GM21381 (cell line): ENCODE measurements around the gene FANCI.

Experiments
- ATAC-seq: cut with Tn5 transposase; IDR thresholded peaks from one replicate; pipeline ENCODE4 v1.9.1; 2021; ENCODE audit warnings: mild to moderate bottlenecking, moderate library complexity; ENCODE audit not compliant: unreplicated experiment

FANCI gene

GRCh38 chr15:89303986-89304385 lies 60.2 kb downstream of the FANCI start:
- ATAC-seq = no peak

GRCh38 chr15:89305395-89305794 lies 61.6 kb downstream of the FANCI start:
- no peak for ATAC-seq

GRCh38 chr15:89307046-89307587 lies 63.3 kb downstream of the FANCI start:
- no peak for ATAC-seq

GRCh38 chr15:89307791-89308190 lies 64.0 kb downstream of the FANCI start:
- ATAC-seq = no peak

- no peak for ATAC-seq
Measured at GRCh38 chr15:89308236-89308635, 64.5 kb downstream of the FANCI start.

GRCh38 chr15:89309993-89310392 lies 66.2 kb downstream of the FANCI start:
- no peak for ATAC-seq

- no peak for ATAC-seq
Measured at GRCh38 chr15:89315375-89315929, 71.7 kb downstream of the FANCI start.

GRCh38 chr15:89316504-89316903 lies 72.7 kb downstream of the FANCI start:
- no peak for ATAC-seq

- ATAC-seq = no peak
Measured at GRCh38 chr15:89317186-89317720, 73.5 kb downstream of the FANCI start.

GRCh38 chr15:89319678-89320077 lies 75.9 kb downstream of the FANCI start:
- no peak for ATAC-seq

- ATAC-seq = no peak
Measured at GRCh38 chr15:89320200-89320599, 76.4 kb downstream of the FANCI start.

- no peak for ATAC-seq
Measured at GRCh38 chr15:89321521-89322410, 78.0 kb downstream of the FANCI start.

GRCh38 chr15:89322822-89323221 lies 79.0 kb downstream of the FANCI start:
- ATAC-seq = no peak

- no peak for ATAC-seq
Measured at GRCh38 chr15:89323825-89324224, 80.0 kb downstream of the FANCI start.

- ATAC-seq = no peak
Measured at GRCh38 chr15:89325039-89325803, 81.4 kb downstream of the FANCI start.

GRCh38 chr15:89326316-89326715 lies 82.5 kb downstream of the FANCI start:
- ATAC-seq = no peak

GRCh38 chr15:89327113-89327512 lies 83.3 kb downstream of the FANCI start:
- no peak for ATAC-seq

- no peak for ATAC-seq
Measured at GRCh38 chr15:89328398-89329254, 84.8 kb downstream of the FANCI start.

- no peak for ATAC-seq
Measured at GRCh38 chr15:89329329-89330084, 85.7 kb downstream of the FANCI start.

GRCh38 chr15:89330119-89330518 lies 86.3 kb downstream of the FANCI start:
- no peak for ATAC-seq
